ENCODE data around the gene ENTPD6. TPM values are rescaled to one million over a fixed set of nuclear protein-coding genes. Genes with fewer than 3 reads are reported as not detected.

Gene ENTPD6
- 50.7 and 55.1 TPM in 2 replicates for total RNA-seq

GRCh38 chr20:25195014-25195961, at the start of gene ENTPD6:
Gene ENTPD6 (plus strand): TSS chr20:25195712. CDS start chr20:25206537, 10,825 bp downstream.
- no peaks in the 10 kb centered on the region for H3K9me3 ChIP-seq (ENCODE audit: low read depth, low read length)

DNA sequence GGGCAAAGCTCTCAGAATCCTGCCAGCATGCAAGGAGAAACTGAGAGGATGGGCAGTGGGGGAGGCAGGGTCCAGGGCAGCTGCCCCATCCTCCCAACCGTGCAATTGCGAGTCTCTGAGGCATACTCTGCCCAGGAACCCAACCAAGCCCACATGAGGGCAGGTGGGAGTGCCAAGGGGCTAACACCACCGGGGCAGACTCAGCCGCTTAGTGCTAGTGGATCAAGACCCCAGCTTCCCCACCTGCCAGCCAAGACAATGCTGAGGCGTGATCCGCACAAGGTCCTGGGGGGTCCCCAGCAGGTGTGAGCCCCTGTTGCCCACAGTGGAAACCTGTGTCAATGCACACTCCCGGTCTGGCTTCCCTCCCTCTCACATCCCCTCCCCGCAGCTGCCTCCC, 48.5 kb upstream of the ENTPD6 start:
- Histone ChIP-seq H3K27me3 (ENCODE audit: insufficient read depth, low read length) (peaks cover 62% of the 10 kb centered on the region), H3K4me1 (ENCODE audit: insufficient read depth, low read length) (peaks cover 6% of the 10 kb centered on the region), H2AFZ (ENCODE audit: low read length) (no peak overlapping the region), H3K27ac (ENCODE audit: low read depth, low read length) (no peak overlapping the region), H4K20me1 (ENCODE audit: insufficient read depth, low read length) (no peaks in the 10 kb centered on the region), H3K9me3 (ENCODE audit: low read depth, low read length) (no peaks in the 10 kb centered on the region), H3K4me2 (ENCODE audit: insufficient read depth, low read length) (no peak overlapping the region), H3K36me3 (ENCODE audit: insufficient read depth, low read length) (no peaks in the 10 kb centered on the region), H3K4me3 (ENCODE audit: insufficient read depth, low read length) (no peak overlapping the region), H3K79me2 (ENCODE audit: insufficient read depth, low read length) (no peaks in the 10 kb centered on the region)
- no peak for TF ChIP-seq CTCF (IDR thresholded peaks at IDR 0.05; ENCODE audit: extremely low read depth, low read depth, low read length)
- DNase-seq (ENCODE audit: insufficient read length, low spot score, missing footprints) = no peak

More at GRCh38 chr20:25195014-25195961, at the start of gene ENTPD6:
- Histone ChIP-seq H2AFZ (ENCODE audit: low read length) (peak within 1 kb of the TSS; percentile 95), H3K4me1 (ENCODE audit: insufficient read depth, low read length) (peaks cover 17% of the 10 kb centered on the region), H3K4me3 (ENCODE audit: insufficient read depth, low read length) (peak within 1 kb of the TSS; percentile 95), H3K79me2 (ENCODE audit: insufficient read depth, low read length) (peaks cover 47% of the 10 kb centered on the region), H3K27me3 (ENCODE audit: insufficient read depth, low read length) (peaks cover 14% of the 10 kb centered on the region), H3K27ac (ENCODE audit: low read depth, low read length) (peak within 1 kb of the TSS; percentile 81), H3K36me3 (ENCODE audit: insufficient read depth, low read length) (peaks cover 3% of the 10 kb centered on the region), H4K20me1 (ENCODE audit: insufficient read depth, low read length) (peaks cover 9% of the 10 kb centered on the region), H3K4me2 (ENCODE audit: insufficient read depth, low read length) (peak within 1 kb of the TSS; percentile 98)
- TF ChIP-seq CTCF (IDR thresholded peaks at IDR 0.05; ENCODE audit: extremely low read depth, low read depth, low read length) = peak; percentile 20
- peak; percentile 99 for DNase-seq (ENCODE audit: insufficient read length, low spot score, missing footprints)

- Histone ChIP-seq H3K4me3 (ENCODE audit: insufficient read depth, low read length) (no peak overlapping the region), H3K27ac (ENCODE audit: low read depth, low read length) (no peak overlapping the region), H3K27me3 (ENCODE audit: insufficient read depth, low read length) (peaks cover 58% of the 10 kb centered on the region)
Measured at GRCh38 chr20:25147716-25148115, 47.8 kb upstream of the ENTPD6 start.

More at GRCh38 chr20:25147716-25148115, 47.8 kb upstream of the ENTPD6 start:
- TF ChIP-seq CTCF (IDR thresholded peaks at IDR 0.05; ENCODE audit: extremely low read depth, low read depth, low read length) = no peak
- H3K4me2 ChIP-seq (ENCODE audit: insufficient read depth, low read length) = peak overlapping the region; percentile 84
- peaks cover 6% of the 10 kb centered on the region for H3K4me1 ChIP-seq (ENCODE audit: insufficient read depth, low read length)
- DNase-seq (ENCODE audit: insufficient read length, low spot score, missing footprints) = no peak
- no peaks in the 10 kb centered on the region for H3K79me2 ChIP-seq (ENCODE audit: insufficient read depth, low read length)
- no peak overlapping the region for H2AFZ ChIP-seq (ENCODE audit: low read length)
- H4K20me1 ChIP-seq (ENCODE audit: insufficient read depth, low read length) = no peaks in the 10 kb centered on the region
- no peaks in the 10 kb centered on the region for H3K9me3 ChIP-seq (ENCODE audit: low read depth, low read length)
- no peaks in the 10 kb centered on the region for H3K36me3 ChIP-seq (ENCODE audit: insufficient read depth, low read length)

All from osteoblast (primary cell).